Ishikawa (cell line): ENCODE data around the gene DNAJC11.

Experiments
- CEBPB ChIP-seq: IDR thresholded peaks from 2 replicates; pipeline ENCODE4 v1.6.1; 2012
- CREB1 ChIP-seq: IDR thresholded peaks from 2 replicates; pipeline ENCODE4 v1.6.1; 2012; ENCODE audit warnings: low read depth
- EGR1 ChIP-seq: IDR thresholded peaks from 2 replicates; pipeline ENCODE4 v1.6.1; 2012
- EP300 ChIP-seq: IDR thresholded peaks from 2 replicates; pipeline ENCODE4 v1.6.1; 2012; ENCODE audit warnings: borderline replicate concordance
- FOXM1 ChIP-seq: IDR thresholded peaks from 2 replicates; pipeline ENCODE4 v1.6.1; 2012; ENCODE audit warnings: low read depth, borderline replicate concordance
- MAX ChIP-seq: IDR thresholded peaks from 2 replicates; pipeline ENCODE4 v1.6.1; 2012
- NFIC ChIP-seq: IDR thresholded peaks from 2 replicates; pipeline ENCODE4 v1.6.1; 2012
- RAD21 ChIP-seq: IDR thresholded peaks from 2 replicates; pipeline ENCODE4 v1.6.1; 2012; ENCODE audit warnings: low read depth
- REST ChIP-seq: IDR thresholded peaks from 2 replicates; pipeline ENCODE4 v1.6.1; 2012; ENCODE audit warnings: low read depth, mild to moderate bottlenecking
- TAF1 ChIP-seq: IDR thresholded peaks from 2 replicates; pipeline ENCODE4 v1.6.1; 2012; ENCODE audit warnings: low read depth, mild to moderate bottlenecking
- TCF12 ChIP-seq: IDR thresholded peaks from 2 replicates; pipeline ENCODE4 v1.6.1; 2012; ENCODE audit warnings: low read depth
- TEAD4 ChIP-seq: IDR thresholded peaks from 2 replicates; pipeline ENCODE4 v1.6.1; 2012
- USF1 ChIP-seq: IDR thresholded peaks from 2 replicates; pipeline ENCODE4 v1.6.1; 2012
- YY1 ChIP-seq: IDR thresholded peaks from 2 replicates; pipeline ENCODE4 v1.6.1; 2012; ENCODE audit warnings: low read depth
- ZBTB7A ChIP-seq: IDR thresholded peaks from 2 replicates; pipeline ENCODE4 v1.6.1; 2012; ENCODE audit warnings: low read depth

The DNAJC11 gene

GRCh38 chr1:6634371-6635052 lies 67.1 kb downstream of the DNAJC11 start:
- TF ChIP-seq CEBPB = no peak
- no peak for TF ChIP-seq EGR1
- peak; percentile 27; the same call in 1 of the 2 replicates for TF ChIP-seq RAD21

- no peak for TF ChIP-seq EP300
- no peak for TF ChIP-seq MAX
- no peak for TF ChIP-seq YY1
Observed at GRCh38 chr1:6632588-6633514, 68.8 kb downstream of the DNAJC11 start.

GRCh38 chr1:6631058-6631457 lies 70.6 kb downstream of the DNAJC11 start:
- TF ChIP-seq CREB1 (no peak), YY1 (no peak), EP300 (no peak), TCF12 (no peak), TAF1 (no peak), TEAD4 (no peak), ZBTB7A (no peak), FOXM1 (no peak), EGR1 (no peak), REST (no peak), RAD21 (no peak), MAX (no peak), NFIC (no peak)

- TF ChIP-seq YY1 (no peak), USF1 (no peak), TEAD4 (no peak)
Observed at GRCh38 chr1:6630027-6630426, 71.6 kb downstream of the DNAJC11 start.

GRCh38 chr1:6628971-6629479 lies 72.6 kb downstream of the DNAJC11 start:
- TF ChIP-seq TAF1 (no peak), FOXM1 (no peak)

GRCh38 chr1:6627841-6628545 lies 73.6 kb downstream of the DNAJC11 start:
- TF ChIP-seq FOXM1 = no peak
- TF ChIP-seq TCF12 = no peak
- no peak for TF ChIP-seq RAD21
- TF ChIP-seq YY1 = no peak
- no peak for TF ChIP-seq TAF1
- TF ChIP-seq EP300 = no peak
- no peak for TF ChIP-seq ZBTB7A
- TF ChIP-seq TEAD4 = no peak

GRCh38 chr1:6627031-6627430 lies 74.6 kb downstream of the DNAJC11 start:
- TF ChIP-seq USF1 = no peak
- no peak for TF ChIP-seq RAD21
- no peak for TF ChIP-seq CREB1
- TF ChIP-seq TCF12 = no peak
- no peak for TF ChIP-seq TAF1
- no peak for TF ChIP-seq YY1
- no peak for TF ChIP-seq TEAD4
- no peak for TF ChIP-seq CEBPB
- TF ChIP-seq MAX = no peak
